ENCODE results near the gene CCL20. TPM values are rescaled to one million over a fixed set of nuclear protein-coding genes. Genes with fewer than 3 reads are reported as not detected.
A peak's percentile ranks its signal among the peaks of the same experiment; 100 is the strongest.

CCL20 gene
- polyA plus RNA-seq, 1 of the 3 experiments (the other 2 are of a cell fraction), result 0.12 TPM

GRCh38 chr2:227788561-227789018 is 25.1 kb upstream of the CCL20 start:
- Histone ChIP-seq H3K27me3 (ENCODE audit: insufficient read depth) (no peaks in the 10 kb centered on the region), H3K79me2 (ENCODE audit: insufficient read depth) (no peaks in the 10 kb centered on the region), H4K20me1 (ENCODE audit: insufficient read depth) (no peaks in the 10 kb centered on the region), H3K9me3 (no peaks in the 10 kb centered on the region), H3F3A (replicated peaks; ENCODE audit: insufficient read depth) (no peaks in the 10 kb centered on the region), H3K9ac (no peak overlapping the region), H2AFZ (ENCODE audit: low read depth) (0 out of 2 replicates have a peak overlapping the region, but pooled peaks have one; percentile 26), H3K36me3 (replicated peaks in 1 of 2; ENCODE audit: control insufficient read depth in 1 of 2, insufficient read depth in 2 of 2, low read length in 1 of 2) (no peaks in the 10 kb centered on the region), H3K27ac (ENCODE audit: low read depth in 2 of 2, low read length in 1 of 2) (no peak overlapping the region), H3K4me3 (ENCODE audit: low read depth in 2 of 2, low read length in 1 of 2) (no peak overlapping the region), H3K4me1 (ENCODE audit: control insufficient read depth in 1 of 2, insufficient read depth in 2 of 2, low read depth in 1 of 2, low read length in 1 of 2) (no peaks in the 10 kb centered on the region), H3K4me2 (no peak overlapping the region), H3K9me2 (no peaks in the 10 kb centered on the region)
- ChIA-PET CTCF (no interaction called here), POLR2A (no interaction called here)
- TF ChIP-seq GABPA (IDR thresholded peaks at IDR 0.05; ENCODE audit: low read depth), result no peak
- TF ChIP-seq FOSL2 (IDR thresholded peaks at IDR 0.05; ENCODE audit: borderline replicate concordance, low read depth), result no peak
- no peak for TF ChIP-seq POLR2AphosphoS5 (IDR thresholded peaks at IDR 0.05; ENCODE audit: low read depth, low read length)
- TF ChIP-seq EP300 (IDR thresholded peaks at IDR 0.05; ENCODE audit: borderline replicate concordance in 1 of 2, low read depth in 1 of 2, low read length in 1 of 2), result no peak
- no peak for TF ChIP-seq MXI1 (IDR thresholded peaks at IDR 0.05; ENCODE audit: low read depth, low read length)
- TF ChIP-seq ELF1 (IDR thresholded peaks at IDR 0.05), result no peak
- no peak for TF ChIP-seq REST (IDR thresholded peaks at IDR 0.05; ENCODE audit: low read depth, low read length)
- TF ChIP-seq JUND (IDR thresholded peaks at IDR 0.05), result no peak
- TF ChIP-seq SIN3A (IDR thresholded peaks at IDR 0.05; ENCODE audit: borderline replicate concordance, low read depth, low read length), result no peak
- 31% methylated on average over 4 of the region's 4 CpGs for WGBS (ENCODE audit: low lambda C conversion rate)
- DNase-seq, result no peak

GRCh38 chr2:227789803-227790202 is 23.8 kb upstream of the CCL20 start:
- Histone ChIP-seq H3K36me3 (replicated peaks in 1 of 2; ENCODE audit: control insufficient read depth in 1 of 2, insufficient read depth in 2 of 2, low read length in 1 of 2) (no peaks in the 10 kb centered on the region), H3K4me1 (ENCODE audit: control insufficient read depth in 1 of 2, insufficient read depth in 2 of 2, low read depth in 1 of 2, low read length in 1 of 2) (no peaks in the 10 kb centered on the region), H3K27me3 (ENCODE audit: insufficient read depth) (no peaks in the 10 kb centered on the region), H3K4me2 (no peak overlapping the region), H3K9ac (no peak overlapping the region), H3K9me3 (no peaks in the 10 kb centered on the region), H4K20me1 (ENCODE audit: insufficient read depth) (no peaks in the 10 kb centered on the region), H3K27ac (ENCODE audit: low read depth in 2 of 2, low read length in 1 of 2) (no peak overlapping the region), H3F3A (replicated peaks; ENCODE audit: insufficient read depth) (no peaks in the 10 kb centered on the region), H3K4me3 (ENCODE audit: low read depth in 2 of 2, low read length in 1 of 2) (no peak overlapping the region), H2AFZ (ENCODE audit: low read depth) (no peak overlapping the region), H3K79me2 (ENCODE audit: insufficient read depth) (no peaks in the 10 kb centered on the region), H3K9me2 (no peaks in the 10 kb centered on the region)
- TF ChIP-seq FOSL2 (IDR thresholded peaks at IDR 0.05; ENCODE audit: borderline replicate concordance, low read depth), result peak; percentile 34; the same call in 1 of the 2 replicates
- TF ChIP-seq JUND (IDR thresholded peaks at IDR 0.05), result 0 out of 2 replicates have a peak, but pooled peaks have one; percentile 18
- no peak for TF ChIP-seq MAX (IDR thresholded peaks at IDR 0.05; ENCODE audit: low read depth)
- no peak for TF ChIP-seq CTCF (IDR thresholded peaks at IDR 0.05)
- WGBS (ENCODE audit: low lambda C conversion rate), result 26% methylated on average over 4 of the region's 4 CpGs
- ChIA-PET CTCF (no interaction called here), POLR2A (no interaction called here)
- DNase-seq, result no peak

Measured in SK-N-SH (cell line).